Measurements from ENCODE around the gene SMIM5.
"Not testable (repeated sequence)": the region's sequence is repeated elsewhere in the genome, so short reads cannot be mapped to it uniquely, and the experiment has no call there.

Gene SMIM5

DNA sequence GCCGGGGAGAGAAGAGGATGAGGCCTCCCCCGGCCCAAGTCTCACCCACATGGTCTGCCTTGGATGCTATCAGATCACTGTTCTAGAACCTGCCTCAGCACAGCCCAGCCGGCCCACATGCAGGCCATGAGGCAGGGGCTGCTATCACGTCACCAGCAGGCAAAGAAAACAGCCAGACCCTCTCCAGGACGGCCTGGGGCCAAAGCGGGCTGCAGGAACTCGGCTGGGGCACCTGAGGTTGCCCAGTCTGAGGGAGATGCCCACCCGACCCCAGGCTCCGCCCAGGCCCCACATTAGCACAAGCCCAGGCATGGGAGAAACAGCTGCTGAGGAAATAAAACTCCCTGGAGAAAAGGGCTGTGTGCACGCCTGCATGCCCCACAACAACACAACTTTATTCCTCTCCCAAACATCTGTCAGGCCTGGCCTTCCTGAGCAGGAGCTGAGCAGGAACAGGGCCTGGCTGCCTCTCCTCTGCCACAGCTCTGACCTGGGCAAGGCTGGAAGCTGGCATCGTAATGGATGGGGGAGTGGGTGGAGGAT, 6.7 kb upstream of the SMIM5 start:
- DNase-seq, result no peak

DNA sequence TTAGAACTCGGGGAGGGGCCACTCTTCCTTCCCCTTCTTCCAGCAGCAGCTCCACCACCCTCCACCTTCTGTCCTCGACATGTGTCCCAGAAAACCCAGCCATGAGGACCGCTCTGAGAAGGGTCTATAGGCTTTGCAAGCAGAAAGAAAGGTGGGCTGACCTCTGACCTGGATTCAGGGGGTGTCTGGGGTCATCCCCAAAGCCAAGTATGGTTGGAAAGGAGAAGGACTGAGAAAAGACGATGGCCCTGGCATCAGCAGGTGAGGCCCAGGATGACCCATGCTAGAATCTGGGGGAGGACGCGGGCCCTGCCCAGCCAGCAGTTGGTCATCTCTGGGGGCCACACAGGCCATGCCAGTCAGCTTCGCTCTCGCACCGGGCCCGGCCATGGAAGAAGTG, 6.1 kb upstream of the SMIM5 start:
- DNase-seq, result no peak

GRCh38 chr17:75628425-75628824, 4.8 kb upstream of the SMIM5 start:
- no peak for DNase-seq

DNA sequence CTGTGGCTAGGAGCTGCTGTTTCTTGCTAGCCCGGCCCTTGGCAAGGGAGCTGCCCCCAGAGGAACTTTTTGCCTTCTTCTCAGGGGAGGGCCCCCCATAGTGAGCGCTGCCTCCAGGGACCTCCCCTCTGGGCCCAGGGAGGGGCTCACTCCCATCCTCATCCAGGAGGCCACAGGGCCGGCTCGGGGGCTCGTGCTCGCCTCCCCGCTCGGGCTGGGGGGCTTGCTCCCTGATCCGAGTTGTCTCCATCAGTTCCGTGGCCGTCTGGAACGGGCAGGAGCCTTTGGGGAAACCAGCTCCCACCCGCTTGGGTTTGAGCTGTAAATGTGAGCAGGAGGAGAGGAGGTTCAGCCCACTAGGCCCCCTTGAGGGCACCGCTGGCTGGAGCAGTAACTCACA, 4.1 kb upstream of the SMIM5 start:
- no peak for DNase-seq

DNA sequence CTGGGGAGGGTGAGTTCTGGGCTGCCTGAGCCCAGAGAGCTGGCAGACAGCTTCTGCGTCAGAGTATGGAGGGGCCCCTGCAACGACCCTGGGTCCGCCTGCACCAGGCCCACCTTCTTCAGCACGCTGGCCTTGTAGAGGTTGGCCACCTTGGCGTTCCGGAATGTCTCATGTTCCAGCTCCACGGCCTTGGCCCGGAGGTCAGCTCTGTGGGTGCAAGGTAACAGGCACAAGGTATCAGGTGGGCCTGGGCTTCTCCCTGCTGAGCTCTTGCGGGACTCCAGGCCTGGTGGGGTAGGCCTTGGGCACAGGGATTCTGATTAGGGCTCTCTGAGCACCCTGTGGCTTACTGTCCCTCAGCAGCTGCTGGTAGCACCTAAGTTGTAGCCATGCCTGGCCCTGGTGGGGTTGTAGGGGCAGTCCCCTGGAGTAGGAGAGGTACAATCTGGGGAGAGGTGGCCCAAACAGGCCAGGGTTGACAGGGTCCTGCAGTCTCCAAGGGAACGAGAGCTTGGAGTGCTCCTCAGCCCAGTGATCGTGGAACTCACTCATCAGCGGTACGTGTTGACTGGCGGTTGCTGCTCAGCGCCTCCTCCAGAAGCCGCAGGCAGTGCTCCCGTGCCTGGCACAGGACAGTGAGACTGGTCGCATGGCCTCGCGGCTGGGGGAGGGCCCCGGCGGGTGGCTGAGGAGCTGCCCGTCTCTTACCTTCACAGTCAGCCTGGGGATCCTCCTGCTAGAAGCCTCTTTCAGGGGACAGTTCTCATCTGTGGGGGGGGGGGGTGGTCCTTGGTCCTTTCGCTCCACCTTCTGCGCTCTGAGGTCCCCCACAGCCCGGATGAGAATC, 2.9 kb upstream of the SMIM5 start:
- no peak for DNase-seq

DNA sequence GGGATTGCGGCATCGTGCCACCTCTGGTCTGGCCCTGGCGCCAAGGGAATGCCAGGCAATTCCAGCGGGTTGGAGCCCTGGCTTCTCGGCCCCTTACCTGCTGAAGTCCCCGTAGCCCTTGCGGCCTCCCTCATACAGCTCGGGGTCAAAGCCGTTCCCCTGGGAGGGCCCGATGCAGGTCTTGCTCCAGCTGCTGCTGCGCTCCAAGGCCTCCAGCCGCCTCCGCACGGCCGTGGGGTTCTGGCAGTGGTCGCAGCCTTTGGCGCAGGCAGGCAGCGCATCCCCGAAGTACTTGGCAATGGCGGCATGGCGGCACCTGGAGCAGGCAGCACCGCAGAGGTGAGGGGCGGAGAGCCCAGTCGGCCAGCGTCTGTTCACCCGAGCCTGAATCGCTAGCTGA, 1.9 kb upstream of the SMIM5 start:
- DNase-seq, result no peak

- DNase-seq, result no peak
Observed at GRCh38 chr17:75632428-75632827, 806 bp upstream of the SMIM5 start.

DNA sequence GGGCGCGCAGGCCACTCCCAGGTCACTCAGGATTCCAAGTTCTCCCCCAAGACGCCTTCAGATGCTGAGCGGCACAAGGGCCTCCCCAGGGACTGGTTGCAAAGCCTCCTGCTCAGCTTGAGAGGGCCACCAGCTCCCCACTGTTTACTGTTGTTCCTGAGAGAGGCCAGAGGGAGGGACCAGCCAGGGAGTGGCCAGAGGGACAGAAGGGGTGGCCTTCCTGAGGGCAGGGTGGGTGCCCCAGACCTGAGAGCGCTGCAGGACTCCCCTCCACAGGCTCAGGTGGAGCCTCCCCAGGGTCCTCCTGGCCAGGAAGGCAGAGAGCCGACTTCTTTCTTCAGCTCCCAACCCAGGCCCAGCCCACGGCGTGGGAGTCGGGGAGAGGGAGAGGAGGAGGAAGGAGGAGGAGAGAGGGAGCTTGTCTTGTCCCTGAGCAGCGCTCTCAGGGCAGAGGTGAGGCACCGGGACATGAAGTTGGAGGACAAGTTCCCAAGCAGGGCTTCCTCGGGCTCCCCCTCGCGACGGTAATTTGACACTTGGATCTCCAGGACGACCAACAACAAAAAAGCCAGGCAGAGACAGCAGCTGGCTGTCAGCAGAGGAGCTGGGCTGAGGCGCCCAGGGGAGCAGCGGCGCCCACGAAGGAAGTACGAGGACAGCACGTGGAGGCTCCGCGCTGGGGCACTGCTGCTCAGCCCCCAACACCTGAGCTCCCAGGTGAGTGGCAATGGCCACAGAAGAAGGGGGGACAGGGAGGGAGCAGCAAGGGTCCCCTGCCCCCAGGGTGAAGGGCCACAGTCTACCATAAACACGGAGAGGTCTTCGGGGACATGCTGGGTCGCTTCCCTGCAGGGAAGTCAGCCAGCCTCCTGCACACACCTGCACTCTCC, 497 bp downstream of the SMIM5 start:
- peak; percentile 85 for DNase-seq

DNA sequence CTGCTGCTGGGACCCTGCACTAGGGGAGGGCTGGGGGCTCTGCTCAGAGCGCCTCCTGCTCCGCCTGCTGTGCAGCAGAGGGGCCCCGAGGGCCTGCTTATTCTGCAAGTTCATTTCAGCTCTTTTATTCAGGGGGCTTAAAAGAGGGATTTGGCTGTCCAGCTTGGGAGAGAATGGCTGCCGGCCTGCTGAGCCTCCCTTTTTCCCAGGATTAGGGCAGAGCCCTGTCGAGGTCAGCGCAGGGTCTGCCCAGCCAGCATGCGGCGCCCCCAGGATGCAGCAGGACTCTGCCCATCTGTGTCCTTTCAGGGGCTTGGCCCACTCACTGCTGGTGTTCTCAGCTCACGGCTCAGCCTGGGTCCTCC, 1.1 kb downstream of the SMIM5 start:
- no peak for DNase-seq

GRCh38 chr17:75634754-75635609, 1.7 kb downstream of the SMIM5 start:
- no peak for DNase-seq

DNA sequence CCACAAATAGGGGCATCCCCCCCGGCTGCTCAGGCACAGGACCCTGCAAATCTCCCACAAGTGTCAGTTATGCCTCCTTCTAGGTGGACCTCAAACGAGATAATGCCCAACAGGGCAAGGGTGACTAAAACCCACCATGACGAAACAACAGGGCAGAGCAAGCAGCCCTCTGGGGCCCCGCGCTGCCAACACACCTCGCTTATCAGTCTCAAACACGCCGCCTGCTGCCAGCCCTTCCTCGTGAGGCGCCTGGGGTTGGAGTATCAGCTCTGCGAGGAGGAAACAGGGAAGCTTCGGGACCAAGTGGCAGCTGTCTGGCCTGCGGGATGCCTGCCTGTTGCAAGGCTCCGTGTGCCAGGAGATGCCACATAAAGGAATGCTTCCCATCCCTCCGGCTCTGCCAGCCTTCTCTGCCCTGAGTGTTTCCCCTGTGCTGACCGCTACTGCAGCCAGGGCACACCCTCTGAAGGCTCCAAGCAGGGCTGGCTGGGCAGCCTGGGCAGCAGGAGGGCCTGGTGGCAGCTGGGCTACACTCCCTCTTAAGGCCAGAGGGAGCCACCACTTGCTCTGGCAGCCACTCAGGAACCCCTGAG, 2.5 kb downstream of the SMIM5 start:
- no peak for DNase-seq

GRCh38 chr17:75636381-75637142, 3.3 kb downstream of the SMIM5 start:
- no peak for DNase-seq

DNA sequence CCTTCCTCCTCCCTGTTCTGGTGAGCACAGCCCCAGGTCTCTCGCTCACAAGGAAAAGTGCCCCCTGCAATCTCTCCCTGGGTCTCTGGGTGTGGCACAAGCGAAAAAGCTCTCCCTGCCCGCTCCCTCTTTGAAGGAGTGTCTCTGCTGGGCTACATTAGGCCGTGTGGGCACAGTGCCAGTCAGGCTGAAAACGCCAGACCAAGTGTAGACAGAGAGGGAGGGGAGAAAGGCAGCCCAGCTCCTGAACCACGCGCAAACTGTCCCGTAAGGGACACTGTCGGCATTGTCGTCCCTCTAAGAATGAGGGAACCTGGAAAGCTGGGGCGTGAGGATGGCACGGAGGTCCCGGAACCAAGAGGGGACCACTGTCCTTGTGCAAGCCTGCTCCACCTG, 3.9 kb downstream of the SMIM5 start:
- DNase-seq, result no peak

DNA sequence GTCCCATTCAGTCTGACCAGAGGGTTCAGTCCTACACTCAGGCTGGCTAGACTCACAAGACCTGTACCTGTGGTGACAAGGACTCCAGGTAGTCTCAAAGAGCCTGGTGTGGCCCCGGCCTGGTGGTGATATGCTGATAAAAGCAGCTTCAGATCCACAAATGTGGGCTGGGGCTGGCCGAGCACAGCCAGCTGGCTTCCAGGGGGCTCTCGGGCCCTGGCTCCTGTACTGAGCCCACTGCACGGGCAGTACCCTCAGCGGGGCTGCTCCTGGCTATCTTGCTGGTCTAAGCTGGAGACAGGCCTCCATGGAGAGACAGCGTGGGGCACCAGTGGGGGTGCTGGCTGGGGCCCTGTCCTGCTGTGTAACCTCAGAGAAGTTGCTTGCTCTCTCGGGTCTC, 4.3 kb downstream of the SMIM5 start:
- DNase-seq, result no peak

DNA sequence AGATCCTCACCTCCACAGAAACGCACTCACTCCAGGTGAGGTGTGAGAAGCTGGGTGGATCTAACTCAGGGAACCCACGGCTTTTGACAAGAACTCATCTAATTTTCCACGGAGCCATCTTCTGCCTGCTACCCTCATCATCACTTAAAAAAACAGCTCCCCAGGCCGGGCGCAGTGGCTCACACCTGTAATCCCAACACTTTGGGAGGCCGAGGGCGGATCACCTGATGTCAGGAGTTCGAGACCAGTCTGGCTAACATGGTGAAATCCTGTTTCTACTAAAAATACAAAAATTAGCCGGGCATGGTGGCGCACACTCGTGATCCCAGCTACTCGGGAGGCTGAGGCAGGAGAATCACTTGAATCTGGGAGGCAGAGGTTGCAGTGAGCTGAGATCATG, 4.8 kb downstream of the SMIM5 start:
- not testable (repeated sequence) for DNase-seq

DNA sequence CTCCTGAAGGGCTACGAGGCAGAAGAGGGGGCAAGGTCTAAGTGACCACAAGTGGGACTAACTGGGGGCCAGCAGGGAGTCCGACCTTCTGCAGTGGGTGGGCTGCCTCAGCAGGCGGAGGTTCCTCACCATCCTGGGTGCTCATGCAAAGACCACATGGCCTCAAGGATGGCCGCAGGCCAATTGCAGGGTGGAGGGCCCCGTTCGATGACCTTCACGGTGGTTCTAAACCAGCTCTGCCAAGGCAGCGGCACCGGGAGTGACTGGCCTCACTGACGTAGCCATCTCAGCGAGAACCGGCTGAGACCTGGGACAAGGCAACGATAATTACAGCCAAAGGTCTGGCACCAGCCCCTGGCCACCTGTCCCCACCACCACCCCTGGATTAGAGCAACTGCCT, 5.7 kb downstream of the SMIM5 start:
- no peak for DNase-seq

GRCh38 chr17:75639327-75639726, 6.1 kb downstream of the SMIM5 start:
- DNase-seq, result no peak

DNA sequence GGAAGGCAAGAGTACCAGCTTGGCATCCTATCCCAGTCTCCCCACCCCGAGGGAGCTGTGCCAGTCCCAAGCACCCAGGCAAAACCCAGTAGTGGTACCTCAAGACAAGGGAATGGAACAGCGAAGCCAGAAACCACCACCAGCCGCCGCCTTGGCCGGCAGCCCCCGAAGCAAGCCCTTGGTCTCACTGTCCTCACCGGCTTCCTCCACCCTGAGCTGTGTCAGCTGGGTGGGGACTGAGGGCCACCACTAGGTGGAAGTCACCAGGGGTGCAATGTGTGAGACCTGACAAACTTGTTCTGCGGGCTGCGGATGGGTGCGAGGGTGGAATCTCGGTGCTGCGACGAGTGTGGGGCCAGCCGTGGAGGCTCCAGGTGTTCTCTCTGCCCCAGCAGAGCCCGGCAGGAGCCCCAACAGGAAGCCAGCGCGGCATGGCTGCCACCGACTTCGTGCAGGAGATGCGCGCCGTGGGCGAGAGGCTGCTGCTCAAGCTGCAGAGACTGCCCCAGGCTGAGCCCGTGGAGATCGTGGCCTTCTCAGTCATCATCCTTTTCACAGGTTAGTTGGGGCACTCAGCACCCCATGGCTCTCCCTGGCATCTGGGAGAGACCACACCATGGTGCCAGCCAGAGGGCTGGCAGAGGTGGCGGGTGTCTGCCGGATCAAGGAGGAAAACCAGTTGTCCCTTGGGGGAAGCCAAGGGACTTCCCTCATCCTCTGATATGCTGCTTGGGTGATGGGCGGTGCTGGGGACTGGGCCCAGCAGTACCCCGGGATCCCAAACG, 6.7 kb downstream of the SMIM5 start:
- no peak for DNase-seq

GRCh38 chr17:75640556-75641119, 7.4 kb downstream of the SMIM5 start:
- DNase-seq, result no peak

DNA sequence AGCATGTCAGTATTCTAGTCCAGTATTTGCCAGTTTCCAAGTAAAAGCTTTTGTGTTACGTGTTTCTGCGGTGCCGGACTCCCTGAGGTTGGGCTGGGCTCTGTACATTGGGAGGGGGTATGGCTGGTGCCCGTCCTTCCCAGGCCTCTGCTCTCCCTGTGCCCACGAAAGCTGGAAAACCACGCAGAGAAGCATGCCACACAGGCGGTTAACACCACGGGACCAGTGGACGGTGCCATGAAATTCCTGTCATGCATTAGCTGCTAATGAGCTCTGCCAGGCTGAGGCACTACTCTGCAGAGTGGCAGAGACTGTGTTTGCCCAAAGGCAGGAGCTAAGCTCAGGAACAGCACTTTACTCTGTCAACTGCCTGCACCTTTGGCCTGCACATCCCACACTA, 8.1 kb downstream of the SMIM5 start:
- no peak for DNase-seq

Data from fibroblast of upper back skin (primary cell).